Measurements from ENCODE around the gene KPNA6. TPM values are rescaled to one million over a fixed set of nuclear protein-coding genes. Genes with fewer than 3 reads are reported as not detected.

The KPNA6 gene
- total and polyA plus RNA-seq, 2 of the 13 experiments (the other 11 are each of a cell fraction or from before 2014, with no cell fraction given) = 22.0 to 47.5 TPM

- TF ChIP-seq CEBPZ (IDR thresholded peaks at IDR 0.05; ENCODE audit: low read length) (no peak), ZNF564 (CRISPR knock-in tag; IDR thresholded peaks at IDR 0.05) (no peak), KAT2B (IDR thresholded peaks at IDR 0.05; ENCODE audit: borderline replicate concordance, low read depth, low read length) (no peak), MLX (CRISPR knock-in tag; IDR thresholded peaks at IDR 0.05) (no peak), IKZF5 (CRISPR knock-in tag; IDR thresholded peaks at IDR 0.05) (no peak), PAXIP1 (CRISPR knock-in tag; conservative IDR thresholded peaks at IDR 0.05) (peak; percentile 35; the same call in 1 of the 2 replicates), ZNF10 (CRISPR knock-in tag; IDR thresholded peaks at IDR 0.05; ENCODE audit: borderline replicate concordance, low read depth) (no peak), ZNF614 (CRISPR knock-in tag; IDR thresholded peaks at IDR 0.05; ENCODE audit: borderline replicate concordance) (0 out of 2 replicates have a peak, but pooled peaks have one; percentile 17), SMC3 (IDR thresholded peaks at IDR 0.05; ENCODE audit: low read length) (peak; percentile 31; the same call in 1 of the 2 replicates), ZNF7 (CRISPR knock-in tag; IDR thresholded peaks at IDR 0.05) (no peak), ZBTB2 (CRISPR knock-in tag; IDR thresholded peaks at IDR 0.05; ENCODE audit: low read depth) (no peak), ZFYVE20 (CRISPR knock-in tag; IDR thresholded peaks at IDR 0.05; ENCODE audit: borderline replicate concordance, low read depth) (no peak), TFAP4 (IDR thresholded peaks at IDR 0.05; ENCODE audit: borderline replicate concordance, low read depth) (peak; percentile 84; the same call in 1 of the 2 replicates), PATZ1 (CRISPR knock-in tag; IDR thresholded peaks at IDR 0.05) (no peak), CCDC6 (CRISPR knock-in tag; IDR thresholded peaks at IDR 0.05) (no peak)
Observed at GRCh38 chr1:32104127-32104526, 3.7 kb upstream of the KPNA6 start (continued).
